T-cell (primary cell): Measurements from ENCODE around the gene LINGO4. TPM values are rescaled to one million over a fixed set of nuclear protein-coding genes. Genes with fewer than 3 reads are reported as not detected.

Experiments
- ATAC-seq, 4 experiments: fragments of 200-7000 bp in 3 of 4; fragments of 150-1000 bp in 1 of 4; cut with Tn5 transposase; replicated peaks in 1 of 4; 1 replicate in 3 of 4; 2 replicates in 1 of 4; pipeline ENCODE4 v1.10.0; 2021; ENCODE audit warnings: moderate library complexity in 3 of 4, mild to moderate bottlenecking in 2 of 4, moderate number of reproducible peaks in 1 of 4
- CTCF ChIA-PET, 2 donors: fragments of 300-600 bp; sonication (Branson Sonifier 250); formaldehyde crosslinking; loops; one replicate each; lab custom pipeline; 2022; ENCODE audit warnings: antibody characterized with exemption in 2 of 2; lab: Charles Lee
- POLR2A ChIA-PET, 2 donors: fragments of 300-600 bp; sonication (Branson Sonifier 250); formaldehyde crosslinking; loops; one replicate each; lab custom pipeline; 2022; ENCODE audit warnings: antibody characterized with exemption in 2 of 2; lab: Charles Lee
- DNase-seq, 35 experiments: peaks; one replicate each; pipeline versions ENCODE4 v3.0.0 to v3.0.0-alpha.2; 2013 to 2023
- H3K27ac ChIP-seq: one replicate; pipeline ENCODE4 v1.5.1; 2013; ENCODE audit warnings: low read length
- H3K27me3 ChIP-seq, 2 experiments: replicated peaks in 1 of 2; 1 replicate in 1 of 2; 2 replicates in 1 of 2; pipeline versions ENCODE4 v1.6.1 to v1.7.0; 2013; ENCODE audit warnings: low read length in 1 of 2, mixed read lengths in 1 of 2; ENCODE audit not compliant: control insufficient read depth in 2 of 2, insufficient read depth in 2 of 2; ENCODE audit errors: extremely low read depth in 1 of 2
- H3K36me3 ChIP-seq, 2 donors: 1 replicate in 1 of 2; 2 replicates in 1 of 2; pipeline versions ENCODE4 v1.6.1 to v1.7.0; 2013; ENCODE audit warnings: low read length in 1 of 2; ENCODE audit not compliant: control insufficient read depth in 2 of 2, insufficient read depth in 1 of 2; ENCODE audit errors: extremely low read depth in 1 of 2
- H3K4me1 ChIP-seq, 2 experiments: 1 replicate in 1 of 2; 2 replicates in 1 of 2; pipeline versions ENCODE4 v1.6.1 to v1.7.0; 2013; ENCODE audit warnings: low read length in 2 of 2, mixed read lengths in 1 of 2; ENCODE audit not compliant: insufficient read depth in 2 of 2, control insufficient read depth in 1 of 2; ENCODE audit errors: extremely low read depth in 1 of 2
- H3K4me3 ChIP-seq, 2 donors: 1 replicate in 1 of 2; 2 replicates in 1 of 2; pipeline versions ENCODE4 v1.5.1 to v1.7.0; 2013; ENCODE audit warnings: mild to moderate bottlenecking in 2 of 2, low read length in 1 of 2, moderate library complexity in 1 of 2; ENCODE audit not compliant: control insufficient read depth in 1 of 2; ENCODE audit errors: extremely low read depth in 1 of 2
- H3K9me3 ChIP-seq: 2 replicates; pipeline ENCODE4 v1.7.0; 2013
- H3K27ac Mint-ChIP-seq, 2 donors: one replicate each; pipeline ENCODE4 v1.8.0; 2020 to 2021; ENCODE audit warnings: mild to moderate bottlenecking in 2 of 2, mixed read lengths in 2 of 2
- H3K27me3 Mint-ChIP-seq, 2 donors: one replicate each; pipeline ENCODE4 v1.8.0; 2021 to 2022; ENCODE audit warnings: mixed read lengths in 2 of 2
- H3K36me3 Mint-ChIP-seq: one replicate; pipeline ENCODE4 v1.8.0; 2021; ENCODE audit warnings: mixed read lengths
- H3K4me1 Mint-ChIP-seq, 3 donors: one replicate each; pipeline ENCODE4 v1.8.0; 2020 to 2022; ENCODE audit warnings: mixed read lengths in 3 of 3, mild to moderate bottlenecking in 1 of 3
- H3K4me3 Mint-ChIP-seq, 3 donors: one replicate each; pipeline ENCODE4 v1.8.0; 2020 to 2022; ENCODE audit warnings: mild to moderate bottlenecking in 3 of 3, mixed read lengths in 3 of 3, moderate library complexity in 3 of 3
- H3K9me3 Mint-ChIP-seq, 3 donors: one replicate each; pipeline ENCODE4 v1.8.0; 2020 to 2022; ENCODE audit warnings: mixed read lengths in 3 of 3
- WGBS: methylation state at CpG from one replicate; pipeline ENCODE4 v1.1.5; 2013; ENCODE audit warnings: missing lambda C conversion rate; ENCODE audit not compliant: insufficient coverage; 5-methylcytosine and 5-hydroxymethylcytosine counted together
- total RNA-seq, 35 experiments: library from RNA in 6 of 35; stranded (reverse) in 6 of 35; fragments of 120-200 nt in 1 of 35; gene quantifications; one replicate each; pipeline versions ENCODE4 v1.2.1 to v1.2.4 and lab custom pipeline; 2013 to 2026

Gene LINGO4
- total RNA-seq, 5 donors from 2014 or later (not counting 1 experiment from before 2014, with no cell fraction given) = 0.25 to 0.40 (median 0.36) TPM; not detected in 2

DNA sequence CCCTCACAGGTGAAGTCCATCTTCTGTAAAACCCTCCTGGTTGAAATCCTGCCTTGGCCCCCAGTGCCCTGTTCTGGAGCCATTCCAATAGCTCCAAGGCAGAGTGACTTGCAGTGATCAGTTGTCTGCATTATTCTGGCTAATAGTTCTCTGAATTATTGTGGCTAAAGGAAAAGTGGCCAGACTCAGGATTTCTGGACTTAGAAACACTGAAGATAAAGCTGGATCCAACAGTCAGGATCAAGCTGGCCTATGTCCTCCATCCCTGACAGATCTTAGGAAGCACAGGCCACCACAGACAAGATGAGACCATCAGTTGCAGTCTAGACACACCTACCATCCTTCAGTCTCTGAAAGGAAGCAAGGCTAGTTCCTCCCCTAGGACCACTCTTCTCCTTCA, 35.2 kb upstream of the LINGO4 start:
- ATAC-seq (no peak), DNase-seq (no peak)
- POLR2A ChIA-PET = interaction anchor here in 1 of 2 donors (0.6 to 1.1 kb wide), 2 partner anchors 13 to 77 kb away, joined by 3 to 6 read pairs; partner anchors contain the start of gene MRPL9
- Mint-ChIP-seq H3K4me1 (peaks cover 34 to 52% (median 41%) of the 10 kb centered on the region in 3 donors), H3K9me3 (no peaks in the 10 kb centered on the region), H3K27ac (peak overlapping the region; percentile 90 to 93), H3K36me3 (peaks cover 3% of the 10 kb centered on the region), H3K27me3 (peaks cover 0 to 2% of the 10 kb centered on the region in 2 donors), H3K4me3 (peak overlapping the region; percentile 77 to 90 (median 82))
- CTCF ChIA-PET = interaction anchor here in 1 of 2 donors (0.6 to 1.3 kb wide), 4 partner anchors 10 to 557 kb away, joined by 3 read pairs; no protein-coding TSS in a partner anchor
- Histone ChIP-seq H3K36me3 (no peaks in the 10 kb centered on the region), H3K27me3 (no peaks in the 10 kb centered on the region), H3K4me3 (peak overlapping the region in 1 of 2 donors; percentile 69), H3K9me3 (no peaks in the 10 kb centered on the region), H3K4me1 (peaks cover 3 to 40% of the 10 kb centered on the region in 2 experiments), H3K27ac (peak overlapping the region; percentile 91)

DNA sequence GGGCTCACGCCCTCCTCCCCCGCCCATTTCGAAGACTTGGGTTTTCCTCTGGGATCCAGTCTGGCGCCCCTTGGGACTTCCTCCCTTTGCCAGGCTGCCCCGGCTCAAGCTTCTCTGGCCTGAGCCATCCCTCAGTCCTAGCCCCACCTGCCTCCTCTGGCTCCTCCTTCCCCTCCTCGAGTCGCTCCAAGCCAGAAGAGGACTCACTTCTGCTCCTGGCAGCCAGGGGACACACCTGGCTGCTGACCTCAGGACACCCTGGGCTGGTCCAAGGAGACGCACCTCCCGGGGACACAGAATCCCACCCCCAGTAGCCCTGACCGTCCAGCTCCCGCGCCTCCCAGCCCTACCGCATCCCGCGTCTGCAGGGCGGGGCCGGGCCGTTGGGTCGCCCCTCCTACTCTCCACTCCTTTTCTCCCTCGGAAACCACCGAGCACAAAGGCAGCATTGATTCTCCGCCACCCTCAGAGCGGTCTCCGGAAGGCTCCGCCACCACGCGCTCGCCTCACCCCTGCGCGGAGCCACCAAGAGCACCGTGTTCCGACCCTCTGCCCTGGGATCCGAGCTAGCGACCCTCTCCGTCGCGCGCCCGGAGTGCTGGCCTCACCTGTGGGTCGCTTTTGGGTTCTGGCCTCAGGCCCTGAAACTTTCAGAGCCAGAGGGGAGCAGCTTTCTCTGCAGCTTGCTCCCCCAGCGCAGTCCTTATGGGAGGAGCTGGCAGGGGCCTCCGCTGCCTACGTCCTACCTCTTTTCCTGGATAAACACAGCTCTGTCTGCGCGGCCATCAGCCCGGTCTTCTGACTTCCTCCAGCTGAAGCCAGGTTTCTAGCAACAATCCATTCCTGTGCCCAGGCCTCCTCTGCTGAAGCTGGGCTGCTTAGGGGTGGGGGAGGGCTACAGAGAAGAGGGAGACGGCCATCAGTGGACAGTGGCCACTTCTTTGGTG, 34.5 kb upstream of the LINGO4 start, which contains the start of gene C2CD4D:
Gene C2CD4D, minus strand, starts transcription at position 364 of the 947 bp plus-strand sequence. CDS start 831 bp downstream, outside the sequence.
- Mint-ChIP-seq H3K27ac (peak within 1 kb of the TSS; percentile 90 to 93), H3K4me1 (peaks cover 34 to 55% (median 44%) of the 10 kb centered on the region in 3 donors), H3K4me3 (peak within 1 kb of the TSS; percentile 77 to 90 (median 82)), H3K27me3 (peaks cover 0 to 2% of the 10 kb centered on the region in 2 donors), H3K36me3 (peaks cover 3% of the 10 kb centered on the region), H3K9me3 (no peaks in the 10 kb centered on the region)
- ATAC-seq (peak; percentile 70 to 87 (median 72)), DNase-seq (peak; percentile 42 to 87 (median 67))
- CTCF ChIA-PET = interaction anchor here in 1 of 2 donors (0.5 to 1.3 kb wide), 5 partner anchors 9 to 1512 kb away, joined by 3 read pairs; no protein-coding TSS in a partner anchor
- Histone ChIP-seq H3K36me3 (no peaks in the 10 kb centered on the region), H3K27ac (peak within 1 kb of the TSS; percentile 91), H3K4me1 (peaks cover 3 to 46% of the 10 kb centered on the region in 2 experiments), H3K27me3 (no peaks in the 10 kb centered on the region), H3K4me3 (peak within 1 kb of the TSS; percentile 58 to 69), H3K9me3 (no peaks in the 10 kb centered on the region)
- POLR2A ChIA-PET = interaction anchor here (0.5 to 1.1 kb wide), 4 partner anchors 12 to 440 kb away, joined by 3 to 6 read pairs (median 4); partner anchors contain the start of genes MRPL9 (in 1 of the 2) and PSMB4 (in 1 of the 2)
- 3% methylated on average over 41 of the region's 47 CpGs for WGBS

DNA sequence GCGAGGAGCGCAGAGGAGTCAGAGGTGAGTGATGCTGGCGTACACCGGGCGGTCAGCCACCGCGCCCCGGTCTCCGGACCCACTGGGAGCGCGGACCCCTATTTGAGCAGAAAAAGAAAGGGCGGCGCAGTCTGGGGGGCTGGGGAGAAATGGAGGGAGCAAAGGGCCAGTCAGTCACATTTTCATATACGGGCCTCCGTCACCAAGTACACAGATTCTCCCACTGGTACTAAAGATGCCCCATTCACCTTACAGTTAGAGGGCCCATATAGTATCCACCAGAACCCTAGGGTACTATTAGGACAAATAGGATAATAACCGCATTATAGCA, 33.8 kb upstream of the LINGO4 start:
- ATAC-seq = no peak
- no peaks in the 10 kb centered on the region for H3K9me3 ChIP-seq
- POLR2A ChIA-PET = interaction anchor here in 1 of 2 donors (0.5 kb wide), 2 partner anchors 79 to 440 kb away, joined by 4 to 5 read pairs; partner anchors contain the start of gene PSMB4
- CTCF ChIA-PET = no interaction called here
- H3K27me3 ChIP-seq = no peaks in the 10 kb centered on the region
- no peaks in the 10 kb centered on the region for H3K36me3 Mint-ChIP-seq
- no peak for DNase-seq
- peak overlapping the region; percentile 90 to 93 for H3K27ac Mint-ChIP-seq
- H3K4me1 Mint-ChIP-seq = peaks cover 37 to 61% (median 51%) of the 10 kb centered on the region in 3 donors
- peak overlapping the region; percentile 58 to 69 for H3K4me3 ChIP-seq
- no peaks in the 10 kb centered on the region for H3K36me3 ChIP-seq
- no peaks in the 10 kb centered on the region for H3K9me3 Mint-ChIP-seq
- peak overlapping the region; percentile 91 for H3K27ac ChIP-seq
- peaks cover 0 to 2% of the 10 kb centered on the region in 2 donors for H3K27me3 Mint-ChIP-seq
- WGBS = 18% methylated on average over 7 of the region's 16 CpGs
- peak overlapping the region; percentile 77 to 90 (median 82) for H3K4me3 Mint-ChIP-seq
- peaks cover 3 to 53% of the 10 kb centered on the region in 2 experiments for H3K4me1 ChIP-seq

DNA sequence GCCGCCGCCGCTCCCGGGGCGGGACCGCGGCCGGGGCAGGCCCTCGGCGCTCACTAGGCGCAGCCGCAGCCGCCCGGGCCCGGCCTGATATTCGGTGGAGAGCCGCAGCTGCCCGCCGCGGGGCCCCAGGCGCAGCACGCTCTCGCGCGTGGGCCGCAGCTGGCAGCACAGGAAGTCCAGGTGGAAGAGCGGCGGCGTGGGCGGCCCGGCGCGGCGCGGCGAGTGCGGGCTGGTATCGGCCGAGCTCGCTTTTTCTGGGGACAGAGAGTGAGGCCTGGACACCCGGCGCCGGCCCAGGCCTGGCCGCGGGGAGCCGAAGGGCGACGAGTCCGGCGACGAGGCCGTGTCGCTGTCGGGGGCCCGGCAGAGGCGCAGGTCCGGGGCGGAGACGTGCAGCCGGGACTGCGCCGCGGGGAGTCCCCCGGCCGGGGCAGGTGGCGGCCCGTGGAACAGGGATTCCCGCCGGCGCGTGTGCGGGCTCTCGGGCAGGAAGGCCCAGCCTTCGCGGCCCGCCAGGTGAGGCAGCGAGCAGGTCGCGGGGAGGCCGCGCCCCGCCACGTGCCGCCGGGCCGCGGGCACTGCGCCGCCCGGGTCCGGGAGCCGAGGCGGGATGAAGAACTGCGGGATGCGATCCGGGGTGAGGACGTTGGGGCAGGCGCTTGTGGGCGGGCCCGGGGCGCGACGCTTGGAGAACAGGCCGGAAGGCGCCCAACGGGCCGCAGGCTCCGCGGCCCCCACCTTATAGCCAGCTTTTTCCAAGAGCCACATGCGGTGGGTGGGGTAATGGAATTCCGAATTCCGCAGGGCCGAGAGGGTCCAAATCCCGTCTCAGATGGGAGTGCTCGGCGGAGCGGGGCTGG, 33.2 kb upstream of the LINGO4 start:
- Histone ChIP-seq H3K36me3 (no peaks in the 10 kb centered on the region), H3K27me3 (no peaks in the 10 kb centered on the region), H3K4me1 (peaks cover 7 to 59% of the 10 kb centered on the region in 2 experiments), H3K9me3 (no peaks in the 10 kb centered on the region), H3K27ac (peak overlapping the region; percentile 91), H3K4me3 (peak overlapping the region; percentile 58 to 69)
- Mint-ChIP-seq H3K4me1 (peaks cover 43 to 67% (median 57%) of the 10 kb centered on the region in 3 donors), H3K36me3 (no peaks in the 10 kb centered on the region), H3K9me3 (no peaks in the 10 kb centered on the region), H3K27me3 (peaks cover 0 to 2% of the 10 kb centered on the region in 2 donors), H3K4me3 (peak overlapping the region; percentile 77 to 90 (median 82)), H3K27ac (peak overlapping the region; percentile 90 to 93)
- ChIA-PET CTCF (interaction anchor here (0.6 to 1.3 kb wide), 2 partner anchors 10 to 51 kb away, joined by 3 read pairs; no protein-coding TSS in a partner anchor), POLR2A (interaction anchor here in 1 of 2 donors (0.5 kb wide), 1 partner anchor 439 kb away, joined by 4 read pairs; the partner anchor contains the start of gene PSMB4)
- ATAC-seq = peak; percentile 14 to 31 (median 20)
- whole genome bisulfite sequencing = 1% methylated on average over 107 of the region's 117 CpGs
- DNase-seq = peak in 6 of 35 experiments; percentile 21 to 66 (median 34)

DNA sequence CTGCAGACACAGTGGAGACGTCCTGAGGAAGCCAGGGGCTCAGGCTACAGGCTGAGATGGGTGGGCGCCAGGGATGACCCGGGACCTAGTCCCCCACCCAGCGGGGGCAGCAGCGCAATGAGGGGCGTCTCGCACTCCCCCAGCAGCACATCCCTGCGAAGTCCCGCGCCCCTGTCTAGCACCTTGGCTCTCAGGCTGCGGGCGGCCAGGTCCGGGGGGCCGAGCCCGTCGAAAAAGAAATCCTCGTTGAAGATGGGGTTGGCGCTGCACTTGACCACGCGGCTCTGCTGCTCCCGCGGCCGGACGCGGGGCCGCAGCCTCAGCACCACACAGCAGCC, 32.6 kb upstream of the LINGO4 start:
- Mint-ChIP-seq H3K27ac (peak overlapping the region; percentile 96 to 98), H3K4me3 (peak overlapping the region; percentile 83 to 92 (median 84)), H3K27me3 (peaks cover 0 to 2% of the 10 kb centered on the region in 2 donors), H3K9me3 (no peaks in the 10 kb centered on the region), H3K36me3 (no peaks in the 10 kb centered on the region), H3K4me1 (peaks cover 48 to 73% (median 61%) of the 10 kb centered on the region in 3 donors)
- ChIA-PET POLR2A (interaction anchor here in 1 of 2 donors (0.5 kb wide), 1 partner anchor 38 kb away, joined by 3 read pairs; no protein-coding TSS in a partner anchor), CTCF (interaction anchor here (0.6 to 1.3 kb wide), 3 partner anchors 10 to 317 kb away, joined by 3 to 4 read pairs (median 3); no protein-coding TSS in a partner anchor)
- Histone ChIP-seq H3K27me3 (no peaks in the 10 kb centered on the region), H3K4me3 (peak overlapping the region; percentile 41 to 58), H3K9me3 (no peaks in the 10 kb centered on the region), H3K4me1 (peaks cover 8 to 65% of the 10 kb centered on the region in 2 experiments), H3K36me3 (no peaks in the 10 kb centered on the region), H3K27ac (peak overlapping the region; percentile 73)
- DNase-seq (no peak), ATAC-seq (peak in 1 of 4 experiments; percentile 0)
- WGBS = 10% methylated on average over 26 of the region's 26 CpGs
